Type B pancreatic cell (in vitro differentiated cells): ENCODE measurements around the gene WDR48. TPM values are rescaled to one million over a fixed set of nuclear protein-coding genes. Genes with fewer than 3 reads are reported as not detected.

ENCODE experiments used
- DNase-seq: peaks from one replicate; pipeline ENCODE4 v3.0.0; 2021; ENCODE audit warnings: mixed read lengths; ENCODE audit not compliant: unreplicated experiment; ENCODE audit errors: extremely low spot score
- H3K27ac Mint-ChIP-seq: 2 replicates; pipeline ENCODE4 v1.8.0; 2021; ENCODE audit warnings: mild to moderate bottlenecking, mixed read lengths
- H3K27me3 Mint-ChIP-seq: 2 replicates; pipeline ENCODE4 v1.8.0; 2021; ENCODE audit warnings: mixed read lengths
- H3K36me3 Mint-ChIP-seq: 2 replicates; pipeline ENCODE4 v1.8.0; 2021; ENCODE audit warnings: mixed read lengths
- H3K4me1 Mint-ChIP-seq: one replicate; pipeline ENCODE4 v1.8.0; 2021; ENCODE audit warnings: mixed read lengths; ENCODE audit not compliant: unreplicated experiment
- H3K4me3 Mint-ChIP-seq: 2 replicates; pipeline ENCODE4 v1.8.0; 2021; ENCODE audit warnings: mild to moderate bottlenecking, mixed read lengths
- H3K9me3 Mint-ChIP-seq: 2 replicates; pipeline ENCODE4 v1.8.0; 2021; ENCODE audit warnings: mixed read lengths
- CTCF ChIP-seq: fragments of 200-600 bp; sonication (generic); conservative IDR thresholded peaks from 2 replicates; pipeline ENCODE4 v1.5.0; 2021; ENCODE audit warnings: antibody characterized with exemption, mild to moderate bottlenecking
- total RNA-seq: library from RNA; stranded (reverse); gene quantifications from 2 replicates; pipeline ENCODE4 v1.2.1, GENCODE V29; 2021; ENCODE audit warnings: low replicate concordance

WDR48 gene
- total RNA-seq, 1 donor from 2014 or later = 61.4 TPM

- Mint-ChIP-seq H3K9me3 (no peaks in the 10 kb centered on the region), H3K27ac (no peak overlapping the region)
These were observed 27.3 kb upstream of the WDR48 start for GRCh38 chr3:39024497-39024896.

GRCh38 chr3:39025222-39025970 is 26.4 kb upstream of the WDR48 start:
- Mint-ChIP-seq H3K27me3 (peaks cover 3% of the 10 kb centered on the region), H3K9me3 (no peaks in the 10 kb centered on the region), H3K4me1 (peaks cover 6% of the 10 kb centered on the region), H3K4me3 (no peak overlapping the region), H3K27ac (no peak overlapping the region), H3K36me3 (no peaks in the 10 kb centered on the region)
- TF ChIP-seq CTCF = no peak
- DNase-seq = no peak

More at GRCh38 chr3:39024497-39024896, 27.3 kb upstream of the WDR48 start:
- H3K4me3 Mint-ChIP-seq = no peak overlapping the region
- no peak for TF ChIP-seq CTCF
- H3K27me3 Mint-ChIP-seq = peaks cover 3% of the 10 kb centered on the region
- H3K4me1 Mint-ChIP-seq = peaks cover 6% of the 10 kb centered on the region
- no peaks in the 10 kb centered on the region for H3K36me3 Mint-ChIP-seq
- no peak for DNase-seq

- no peak overlapping the region for H3K27ac Mint-ChIP-seq
- H3K9me3 Mint-ChIP-seq = no peaks in the 10 kb centered on the region
- H3K27me3 Mint-ChIP-seq = peaks cover 3% of the 10 kb centered on the region
- H3K4me1 Mint-ChIP-seq = no peaks in the 10 kb centered on the region
- no peak for TF ChIP-seq CTCF
- DNase-seq = no peak
- H3K4me3 Mint-ChIP-seq = no peak overlapping the region
- no peaks in the 10 kb centered on the region for H3K36me3 Mint-ChIP-seq
These were observed 23.3 kb upstream of the WDR48 start for GRCh38 chr3:39028546-39028945.

GRCh38 chr3:39029556-39029955 is 22.3 kb upstream of the WDR48 start:
- no peaks in the 10 kb centered on the region for H3K9me3 Mint-ChIP-seq
- H3K27me3 Mint-ChIP-seq = peaks cover 3% of the 10 kb centered on the region
- H3K4me1 Mint-ChIP-seq = no peaks in the 10 kb centered on the region
- TF ChIP-seq CTCF = no peak
- no peak overlapping the region for H3K27ac Mint-ChIP-seq
- no peaks in the 10 kb centered on the region for H3K36me3 Mint-ChIP-seq
- H3K4me3 Mint-ChIP-seq = no peak overlapping the region
- DNase-seq = no peak

- Mint-ChIP-seq H3K27me3 (peaks cover 4% of the 10 kb centered on the region), H3K27ac (no peak overlapping the region), H3K4me1 (no peaks in the 10 kb centered on the region), H3K4me3 (no peak overlapping the region), H3K9me3 (no peaks in the 10 kb centered on the region), H3K36me3 (no peaks in the 10 kb centered on the region)
- no peak for TF ChIP-seq CTCF
- no peak for DNase-seq
These were observed 13.7 kb upstream of the WDR48 start for GRCh38 chr3:39038165-39038564.
